ENCODE data around the gene SMAD7. TPM values are rescaled to one million over a fixed set of nuclear protein-coding genes. Genes with fewer than 3 reads are reported as not detected.

SMAD7 gene
- total RNA-seq, 2 donors from 2014 or later: 80.8 to 107 TPM

DNA sequence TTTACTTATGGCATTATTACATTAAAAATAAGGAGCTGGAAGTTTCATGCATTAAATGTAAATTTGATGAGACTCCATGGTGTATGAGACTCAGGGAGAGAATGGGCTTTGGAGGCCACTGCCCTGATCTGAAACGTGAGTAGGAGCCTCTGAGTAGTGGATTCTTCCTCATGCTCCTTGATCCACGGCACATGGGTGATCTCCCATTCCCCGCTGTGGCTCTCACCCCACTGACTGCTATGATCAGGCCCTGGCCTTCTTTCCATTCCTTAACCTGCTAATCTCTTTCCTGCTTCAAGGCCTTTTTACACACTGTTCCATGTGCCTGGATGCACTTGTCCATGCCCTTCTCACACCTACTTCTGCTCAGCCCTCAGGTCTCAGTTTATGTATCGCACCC lies 68.4 kb downstream of the SMAD7 start:
- Histone ChIP-seq H3K9me3 (no peaks in the 10 kb centered on the region), H3K27me3 (replicated peaks; ENCODE audit: insufficient read depth) (no peaks in the 10 kb centered on the region), H3K27ac (no peak overlapping the region), H3K4me3 (no peak overlapping the region), H3K4me1 (ENCODE audit: control insufficient read depth in 1 of 2, low read depth in 2 of 2) (peaks cover 0 to 25% of the 10 kb centered on the region in 2 donors), H3K36me3 (no peaks in the 10 kb centered on the region)
- DNase-seq (ENCODE audit: low spot score): no peak
- TF ChIP-seq, protein P1, sequence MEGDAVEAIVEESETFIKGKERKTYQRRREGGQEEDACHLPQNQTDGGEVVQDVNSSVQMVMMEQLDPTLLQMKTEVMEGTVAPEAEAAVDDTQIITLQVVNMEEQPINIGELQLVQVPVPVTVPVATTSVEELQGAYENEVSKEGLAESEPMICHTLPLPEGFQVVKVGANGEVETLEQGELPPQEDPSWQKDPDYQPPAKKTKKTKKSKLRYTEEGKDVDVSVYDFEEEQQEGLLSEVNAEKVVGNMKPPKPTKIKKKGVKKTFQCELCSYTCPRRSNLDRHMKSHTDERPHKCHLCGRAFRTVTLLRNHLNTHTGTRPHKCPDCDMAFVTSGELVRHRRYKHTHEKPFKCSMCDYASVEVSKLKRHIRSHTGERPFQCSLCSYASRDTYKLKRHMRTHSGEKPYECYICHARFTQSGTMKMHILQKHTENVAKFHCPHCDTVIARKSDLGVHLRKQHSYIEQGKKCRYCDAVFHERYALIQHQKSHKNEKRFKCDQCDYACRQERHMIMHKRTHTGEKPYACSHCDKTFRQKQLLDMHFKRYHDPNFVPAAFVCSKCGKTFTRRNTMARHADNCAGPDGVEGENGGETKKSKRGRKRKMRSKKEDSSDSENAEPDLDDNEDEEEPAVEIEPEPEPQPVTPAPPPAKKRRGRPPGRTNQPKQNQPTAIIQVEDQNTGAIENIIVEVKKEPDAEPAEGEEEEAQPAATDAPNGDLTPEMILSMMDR (IDR thresholded peaks at IDR 0.05): no peak
- no peak for ATAC-seq (ENCODE audit: insufficient number of reproducible peaks, low FRiP score, low read depth)

- no peak for ATAC-seq (ENCODE audit: insufficient number of reproducible peaks, low FRiP score, low read depth)
- no peaks in the 10 kb centered on the region for H3K9me3 ChIP-seq
- no peak for DNase-seq (ENCODE audit: low spot score)
- no peaks in the 10 kb centered on the region for H3K27me3 ChIP-seq (replicated peaks; ENCODE audit: insufficient read depth)
- no peaks in the 10 kb centered on the region for H3K36me3 ChIP-seq
- no peak overlapping the region for H3K27ac ChIP-seq
- TF ChIP-seq, protein P1 (IDR thresholded peaks at IDR 0.05): no peak
- H3K4me1 ChIP-seq (ENCODE audit: control insufficient read depth in 1 of 2, low read depth in 2 of 2): peaks cover 0 to 27% of the 10 kb centered on the region in 2 donors
- no peak overlapping the region for H3K4me3 ChIP-seq
Observed at GRCh38 chr18:48880931-48881330, 69.8 kb downstream of the SMAD7 start.

DNA sequence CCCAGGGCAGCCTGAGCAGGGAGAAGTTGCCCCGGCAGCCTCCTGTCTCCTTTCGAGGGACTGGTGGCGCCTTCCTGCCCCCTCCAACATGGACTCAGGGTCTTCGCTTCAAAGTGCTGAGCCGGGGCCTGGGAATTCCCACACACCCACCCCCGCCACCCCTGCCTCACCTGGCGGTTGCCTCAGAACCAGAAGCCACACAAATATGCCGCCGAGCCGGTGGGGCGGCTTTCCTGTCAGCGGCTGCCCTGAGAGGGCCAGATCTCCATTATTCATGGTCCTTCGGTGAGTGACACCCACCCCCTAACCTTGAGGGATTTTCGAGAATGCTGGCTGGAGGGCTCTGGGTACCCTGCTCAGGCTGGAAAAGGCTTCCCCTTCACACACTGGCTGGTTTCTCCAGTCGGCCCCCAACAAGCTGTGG lies 71.7 kb downstream of the SMAD7 start:
- ATAC-seq (ENCODE audit: insufficient number of reproducible peaks, low FRiP score, low read depth) (no peak), DNase-seq (ENCODE audit: low spot score) (no peak)
- Histone ChIP-seq H3K27ac (no peak overlapping the region), H3K4me3 (no peak overlapping the region), H3K4me1 (ENCODE audit: control insufficient read depth in 1 of 2, low read depth in 2 of 2) (peaks cover 0 to 27% of the 10 kb centered on the region in 2 donors), H3K27me3 (replicated peaks; ENCODE audit: insufficient read depth) (no peaks in the 10 kb centered on the region), H3K9me3 (no peaks in the 10 kb centered on the region), H3K36me3 (no peaks in the 10 kb centered on the region)
- TF ChIP-seq, protein P1 (IDR thresholded peaks at IDR 0.05): no peak

GRCh38 chr18:48878471-48878870 lies 72.3 kb downstream of the SMAD7 start:
- DNase-seq (ENCODE audit: low spot score): no peak

DNA sequence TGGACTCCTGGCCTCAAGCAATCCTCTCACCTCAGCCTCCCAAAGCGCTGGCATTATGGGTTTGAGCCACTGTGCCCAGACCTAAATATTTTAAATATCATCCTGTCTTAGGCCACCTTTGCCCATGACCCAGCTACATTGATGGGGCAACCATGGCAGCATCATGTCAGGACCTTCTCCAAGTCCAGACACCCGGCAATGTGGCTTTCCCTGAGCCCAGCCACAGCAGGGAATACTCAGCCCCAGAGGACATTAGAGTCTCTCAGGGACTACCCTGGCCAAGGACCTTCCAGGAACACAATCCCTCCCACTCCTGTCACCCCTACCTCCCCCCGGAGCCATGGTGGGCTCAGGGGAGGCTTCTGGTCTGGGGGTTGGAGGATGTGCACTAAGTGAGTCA lies 72.8 kb downstream of the SMAD7 start:
- H3K9me3 ChIP-seq: no peaks in the 10 kb centered on the region
- DNase-seq (ENCODE audit: low spot score): no peak
- no peak overlapping the region for H3K4me3 ChIP-seq
- TF ChIP-seq, protein P1 (IDR thresholded peaks at IDR 0.05): no peak
- H3K4me1 ChIP-seq (ENCODE audit: control insufficient read depth in 1 of 2, low read depth in 2 of 2): peaks cover 6 to 37% of the 10 kb centered on the region in 2 donors
- no peaks in the 10 kb centered on the region for H3K27me3 ChIP-seq (replicated peaks; ENCODE audit: insufficient read depth)
- no peaks in the 10 kb centered on the region for H3K36me3 ChIP-seq
- no peak overlapping the region for H3K27ac ChIP-seq
- no peak for ATAC-seq (ENCODE audit: insufficient number of reproducible peaks, low FRiP score, low read depth)

More at GRCh38 chr18:48878471-48878870, 72.3 kb downstream of the SMAD7 start:
- no peaks in the 10 kb centered on the region for H3K27me3 ChIP-seq (replicated peaks; ENCODE audit: insufficient read depth)
- TF ChIP-seq, protein P1 (IDR thresholded peaks at IDR 0.05): no peak
- H3K9me3 ChIP-seq: no peaks in the 10 kb centered on the region
- ATAC-seq (ENCODE audit: insufficient number of reproducible peaks, low FRiP score, low read depth): no peak
- H3K4me1 ChIP-seq (ENCODE audit: control insufficient read depth in 1 of 2, low read depth in 2 of 2): peaks cover under 1 to 32% of the 10 kb centered on the region in 2 donors
- H3K27ac ChIP-seq: no peak overlapping the region
- H3K4me3 ChIP-seq: no peak overlapping the region
- no peaks in the 10 kb centered on the region for H3K36me3 ChIP-seq

All from thoracic aorta (tissue), 2 donors.